ENCODE results near the gene EFNA3. TPM values are rescaled to one million over a fixed set of nuclear protein-coding genes. Genes with fewer than 3 reads are reported as not detected.

Gene EFNA3
- total RNA-seq, 1 donor from 2014 or later = 2.9 TPM

DNA sequence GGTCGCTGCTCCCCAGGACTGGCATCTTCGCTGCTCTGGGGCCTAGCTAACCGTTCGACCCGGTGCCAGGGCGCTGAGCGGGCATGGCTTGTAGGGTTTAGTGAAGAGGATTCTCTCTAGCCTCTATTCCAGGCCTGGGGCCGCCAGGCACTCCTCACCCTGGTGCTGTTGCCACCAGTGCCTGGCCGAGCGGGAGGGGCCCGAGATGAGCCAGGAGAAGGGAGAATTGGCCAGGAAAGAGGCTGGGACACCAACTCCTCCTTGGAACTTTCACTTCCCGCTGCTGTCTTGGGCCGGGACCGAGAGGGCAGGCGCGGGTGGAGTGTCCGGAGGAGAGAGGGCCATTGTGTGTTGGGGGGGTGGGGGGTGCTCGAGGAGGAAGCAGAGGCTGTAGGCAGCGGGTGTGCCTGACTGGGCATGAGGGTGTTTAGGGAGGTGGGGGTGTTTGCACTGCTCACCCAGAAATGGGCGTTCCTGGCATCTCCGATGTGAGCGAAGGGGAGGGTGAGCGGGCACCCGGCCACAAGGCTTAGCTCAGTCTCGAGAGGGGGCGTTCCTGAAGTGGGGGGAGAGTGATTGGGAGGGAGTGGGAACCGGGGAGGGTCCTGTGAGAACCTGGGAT, 26.7 kb upstream of the EFNA3 start:
- FAIRE-seq (no peak), DNase-seq (ENCODE audit: low read depth) (no peak)
- Histone ChIP-seq H3K4me1 (ENCODE audit: insufficient read depth, low read length) (peaks cover 22% of the 10 kb centered on the region), H2AFZ (ENCODE audit: low read depth, low read length) (peak overlapping the region; percentile 93), H3K27me3 (ENCODE audit: insufficient read depth, low read length) (no peaks in the 10 kb centered on the region), H3K9ac (ENCODE audit: low read length) (peak overlapping the region; percentile 72), H3K79me2 (ENCODE audit: insufficient read depth, low read length) (no peaks in the 10 kb centered on the region), H3K27ac (ENCODE audit: low read depth, low read length) (no peak overlapping the region), H3K36me3 (ENCODE audit: insufficient read depth, low read length) (no peaks in the 10 kb centered on the region), H4K20me1 (ENCODE audit: insufficient read depth, low read length) (peaks cover 6% of the 10 kb centered on the region), H3K9me3 (ENCODE audit: insufficient read depth, low read depth, low read length) (no peaks in the 10 kb centered on the region), H3K4me3 (ENCODE audit: insufficient read depth, low read depth, low read length) (peak overlapping the region; percentile 70), H3K4me2 (ENCODE audit: low read length) (peak overlapping the region; percentile 93)
- Mint-ChIP-seq H3K36me3 (ENCODE audit: low read depth, unreplicated experiment) (peaks cover 11% of the 10 kb centered on the region), H3K4me1 (ENCODE audit: low read depth, unreplicated experiment) (peaks cover 20% of the 10 kb centered on the region), H3K4me3 (ENCODE audit: unreplicated experiment) (peak overlapping the region; percentile 79), H3K27me3 (ENCODE audit: low read depth, unreplicated experiment) (no peaks in the 10 kb centered on the region), H3K9me3 (ENCODE audit: unreplicated experiment) (no peaks in the 10 kb centered on the region), H3K27ac (ENCODE audit: unreplicated experiment) (no peak overlapping the region)
- TF ChIP-seq, protein P1, sequence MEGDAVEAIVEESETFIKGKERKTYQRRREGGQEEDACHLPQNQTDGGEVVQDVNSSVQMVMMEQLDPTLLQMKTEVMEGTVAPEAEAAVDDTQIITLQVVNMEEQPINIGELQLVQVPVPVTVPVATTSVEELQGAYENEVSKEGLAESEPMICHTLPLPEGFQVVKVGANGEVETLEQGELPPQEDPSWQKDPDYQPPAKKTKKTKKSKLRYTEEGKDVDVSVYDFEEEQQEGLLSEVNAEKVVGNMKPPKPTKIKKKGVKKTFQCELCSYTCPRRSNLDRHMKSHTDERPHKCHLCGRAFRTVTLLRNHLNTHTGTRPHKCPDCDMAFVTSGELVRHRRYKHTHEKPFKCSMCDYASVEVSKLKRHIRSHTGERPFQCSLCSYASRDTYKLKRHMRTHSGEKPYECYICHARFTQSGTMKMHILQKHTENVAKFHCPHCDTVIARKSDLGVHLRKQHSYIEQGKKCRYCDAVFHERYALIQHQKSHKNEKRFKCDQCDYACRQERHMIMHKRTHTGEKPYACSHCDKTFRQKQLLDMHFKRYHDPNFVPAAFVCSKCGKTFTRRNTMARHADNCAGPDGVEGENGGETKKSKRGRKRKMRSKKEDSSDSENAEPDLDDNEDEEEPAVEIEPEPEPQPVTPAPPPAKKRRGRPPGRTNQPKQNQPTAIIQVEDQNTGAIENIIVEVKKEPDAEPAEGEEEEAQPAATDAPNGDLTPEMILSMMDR (IDR thresholded peaks at IDR 0.05; ENCODE audit: insufficient read depth, low read depth, low read length) = no peak
- TF ChIP-seq EZH2 (IDR thresholded peaks at IDR 0.05; ENCODE audit: insufficient read depth, low read length) = no peak

DNA sequence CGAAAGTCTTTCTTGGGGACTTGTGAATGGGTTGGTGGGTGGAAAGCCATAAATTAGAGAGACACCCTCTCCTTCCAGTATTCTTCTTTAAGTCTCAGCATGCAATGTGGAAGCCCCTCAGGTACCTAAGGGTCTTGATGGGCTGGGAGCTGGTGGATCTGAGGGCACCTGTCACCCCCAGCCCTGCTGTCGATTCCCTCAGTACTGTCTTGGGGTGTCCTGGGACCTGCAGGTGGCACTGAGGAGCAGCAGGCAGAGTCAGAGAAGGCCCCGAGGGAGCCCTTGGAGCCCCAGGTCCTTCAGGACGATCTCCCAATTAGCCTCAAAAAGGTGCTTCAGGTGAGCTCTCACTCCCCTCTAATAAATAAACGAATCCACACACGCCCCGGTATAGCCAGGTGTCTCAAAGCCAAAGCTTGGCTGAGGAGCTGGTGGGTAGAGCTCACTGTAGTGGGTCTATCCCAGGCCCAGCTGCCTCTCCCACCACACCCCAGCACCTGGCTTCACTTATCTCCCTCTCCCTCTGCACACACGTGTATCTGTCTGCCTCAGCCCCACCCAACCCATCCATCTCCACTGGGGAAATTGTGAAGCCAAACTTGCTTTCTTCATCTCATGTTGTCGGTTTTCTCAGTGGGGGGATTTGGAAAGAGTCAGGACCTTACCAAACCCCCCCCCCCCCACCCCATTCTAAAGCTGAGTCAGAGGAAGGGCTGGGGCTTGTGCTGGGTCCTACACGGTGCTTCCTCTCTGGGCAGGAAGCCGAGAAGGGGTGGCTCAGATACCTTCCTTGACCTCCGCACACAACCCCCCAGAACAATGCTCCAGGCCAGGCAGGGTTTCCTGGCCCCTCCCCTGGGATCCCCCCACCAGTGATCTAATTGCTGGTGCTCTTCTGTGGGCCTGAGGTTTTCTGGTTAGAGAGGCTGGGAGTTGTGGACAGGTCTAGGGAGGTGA, 25.9 kb upstream of the EFNA3 start:
- FAIRE-seq = no peak
- no peaks in the 10 kb centered on the region for H3K27me3 Mint-ChIP-seq (ENCODE audit: low read depth, unreplicated experiment)

More for the DNA sequence above, 25.9 kb upstream of the EFNA3 start:
- peak overlapping the region; percentile 93 for H3K4me2 ChIP-seq (ENCODE audit: low read length)
- no peaks in the 10 kb centered on the region for H3K79me2 ChIP-seq (ENCODE audit: insufficient read depth, low read length)
- H3K9me3 ChIP-seq (ENCODE audit: insufficient read depth, low read depth, low read length) = no peaks in the 10 kb centered on the region
- Mint-ChIP-seq H3K36me3 (ENCODE audit: low read depth, unreplicated experiment) (peaks cover 11% of the 10 kb centered on the region), H3K27ac (ENCODE audit: unreplicated experiment) (no peak overlapping the region), H3K9me3 (ENCODE audit: unreplicated experiment) (no peaks in the 10 kb centered on the region), H3K4me1 (ENCODE audit: low read depth, unreplicated experiment) (peaks cover 20% of the 10 kb centered on the region), H3K4me3 (ENCODE audit: unreplicated experiment) (peak overlapping the region; percentile 79)
- peak overlapping the region; percentile 72 for H3K9ac ChIP-seq (ENCODE audit: low read length)
- H3K27me3 ChIP-seq (ENCODE audit: insufficient read depth, low read length) = no peaks in the 10 kb centered on the region
- no peak for TF ChIP-seq EZH2 (IDR thresholded peaks at IDR 0.05; ENCODE audit: insufficient read depth, low read length)
- TF ChIP-seq, protein P1 (IDR thresholded peaks at IDR 0.05; ENCODE audit: insufficient read depth, low read depth, low read length) = peak; percentile 17
- H3K36me3 ChIP-seq (ENCODE audit: insufficient read depth, low read length) = no peaks in the 10 kb centered on the region
- H4K20me1 ChIP-seq (ENCODE audit: insufficient read depth, low read length) = peaks cover 6% of the 10 kb centered on the region
- no peak for DNase-seq (ENCODE audit: low read depth)
- H3K4me1 ChIP-seq (ENCODE audit: insufficient read depth, low read length) = peaks cover 22% of the 10 kb centered on the region
- no peak overlapping the region for H3K27ac ChIP-seq (ENCODE audit: low read depth, low read length)
- H3K4me3 ChIP-seq (ENCODE audit: insufficient read depth, low read depth, low read length) = peak overlapping the region; percentile 70
- peak overlapping the region; percentile 93 for H2AFZ ChIP-seq (ENCODE audit: low read depth, low read length)
